A673 (cell line): ENCODE results near the gene ANAPC10.

Experiments used
- EZH2 ChIP-seq: fragments of 200-600 bp; sonication (generic); IDR thresholded peaks from 2 replicates; pipeline ENCODE4 v1.6.1; 2017; ENCODE audit warnings: borderline replicate concordance, low read depth, mild to moderate bottlenecking, mixed read lengths, antibody characterized with exemption, low read length; ENCODE audit not compliant: poor library complexity, severe bottlenecking
- TF ChIP-seq, protein P1 (sequence below): fragments of 300-800, 200-600 bp; sonication (generic); conservative IDR thresholded peaks from 2 replicates; pipeline ENCODE4 v1.5.1; 2017; ENCODE audit warnings: low read depth, mild to moderate bottlenecking, antibody characterized with exemption, low read length, moderate library complexity, mixed read lengths

DNA sequence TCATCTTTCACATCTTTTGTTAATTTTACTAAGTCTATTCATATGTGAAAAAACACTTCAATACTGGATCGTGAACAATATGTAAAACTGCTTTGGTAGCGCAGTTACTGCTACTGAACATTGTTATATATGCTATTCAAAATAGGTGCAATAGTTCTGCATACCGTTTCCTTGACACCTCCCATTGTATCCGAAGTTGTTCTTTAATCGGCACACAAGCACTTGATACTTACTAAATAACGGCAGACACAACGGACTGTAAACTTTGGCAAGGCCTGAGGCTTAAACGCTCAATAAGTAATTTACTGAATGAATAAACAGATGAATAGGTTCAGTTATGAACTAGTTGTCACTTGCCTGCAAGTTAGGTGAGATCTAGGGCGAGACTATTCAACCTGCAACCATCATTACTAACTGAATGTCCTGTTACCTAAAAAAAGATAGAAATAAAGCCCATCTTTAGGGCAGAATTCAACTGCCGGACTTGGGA, 620 bp downstream of the ANAPC10 start:
- no peak for TF ChIP-seq EZH2
- TF ChIP-seq, protein P1, sequence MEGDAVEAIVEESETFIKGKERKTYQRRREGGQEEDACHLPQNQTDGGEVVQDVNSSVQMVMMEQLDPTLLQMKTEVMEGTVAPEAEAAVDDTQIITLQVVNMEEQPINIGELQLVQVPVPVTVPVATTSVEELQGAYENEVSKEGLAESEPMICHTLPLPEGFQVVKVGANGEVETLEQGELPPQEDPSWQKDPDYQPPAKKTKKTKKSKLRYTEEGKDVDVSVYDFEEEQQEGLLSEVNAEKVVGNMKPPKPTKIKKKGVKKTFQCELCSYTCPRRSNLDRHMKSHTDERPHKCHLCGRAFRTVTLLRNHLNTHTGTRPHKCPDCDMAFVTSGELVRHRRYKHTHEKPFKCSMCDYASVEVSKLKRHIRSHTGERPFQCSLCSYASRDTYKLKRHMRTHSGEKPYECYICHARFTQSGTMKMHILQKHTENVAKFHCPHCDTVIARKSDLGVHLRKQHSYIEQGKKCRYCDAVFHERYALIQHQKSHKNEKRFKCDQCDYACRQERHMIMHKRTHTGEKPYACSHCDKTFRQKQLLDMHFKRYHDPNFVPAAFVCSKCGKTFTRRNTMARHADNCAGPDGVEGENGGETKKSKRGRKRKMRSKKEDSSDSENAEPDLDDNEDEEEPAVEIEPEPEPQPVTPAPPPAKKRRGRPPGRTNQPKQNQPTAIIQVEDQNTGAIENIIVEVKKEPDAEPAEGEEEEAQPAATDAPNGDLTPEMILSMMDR = no peak
